HCT116 (cell line): Measurements from ENCODE around the gene TYMP. TPM values are rescaled to one million over a fixed set of nuclear protein-coding genes. Genes with fewer than 3 reads are reported as not detected.
"Not testable (repeated sequence)": the region's sequence is repeated elsewhere in the genome, so short reads cannot be mapped to it uniquely, and the experiment has no call there.

Source experiments
- ATAC-seq: fragments of 200-7000 bp; cut with Tn5 transposase; 2 replicates; pipeline ENCODE4 v1.9.1; 2020; ENCODE audit warnings: mild to moderate bottlenecking, moderate library complexity
- BruUV-seq: library from RNA; stranded (reverse); fragments of 400-500 nt; replicated peaks from 2 replicates; lab custom pipeline; 2021; lab: Mats Ljungman, UMichigan
- CTCF ChIA-PET: fragments of 300-600 bp; sonication (Branson Sonifier 250); formaldehyde crosslinking; loops from one replicate; lab custom pipeline; 2021; ENCODE audit warnings: antibody characterized with exemption; lab: Charles Lee
- POLR2A ChIA-PET: fragments of 300-600, 350-600 bp; sonication (Branson Sonifier 250); formaldehyde crosslinking; loops from one replicate; lab custom pipeline; 2021; ENCODE audit warnings: antibody characterized with exemption; lab: Charles Lee
- RAD21 ChIA-PET, 2 experiments: fragments of 300-600 bp; sonication (Branson Sonifier 250); formaldehyde crosslinking; loops; one replicate each; lab custom pipeline; 2023; ENCODE audit warnings: low total read pairs in 2 of 2; ENCODE audit not compliant: uncharacterized antibody in 2 of 2, unreplicated experiment in 2 of 2, low non-redundant PET in 1 of 2; lab: Charles Lee
- DNase-seq: peaks from one replicate; pipeline ENCODE4 v3.0.0-alpha.2; 2010; ENCODE audit warnings: low read depth, low spot score
- H2AFZ ChIP-seq: fragments of 200-600 bp; shearing (Covaris generic), sonication (generic); 2 replicates; pipeline ENCODE4 v1.6.1; 2017; ENCODE audit warnings: low read depth, mixed run types, mixed read lengths, antibody characterized with exemption, low read length; ENCODE audit not compliant: poor library complexity, severe bottlenecking
- H3K27ac ChIP-seq: 2 replicates; pipeline ENCODE4 v1.5.1; 2012; ENCODE audit warnings: low read depth, low read length
- H3K27me3 ChIP-seq: fragments of 200-600 bp; sonication (generic); 2 replicates; pipeline ENCODE4 v1.6.1; 2016; ENCODE audit warnings: mixed run types, low read length, mixed read lengths; ENCODE audit not compliant: insufficient read depth
- H3K36me3 ChIP-seq, 2 experiments: fragments of 200-500 bp in 1 of 2; fragments of 200-600 bp in 1 of 2; sonication (Bioruptor generic) in 1 of 2; sonication (generic) in 1 of 2; 2 replicates each; pipeline versions ENCODE4 v1.5.1 to v1.6.1; 2014 to 2016; ENCODE audit warnings: low read length in 2 of 2, inconsistent platforms in 1 of 2, mixed read lengths in 1 of 2, mixed run types in 1 of 2; ENCODE audit not compliant: insufficient read depth in 2 of 2, control insufficient read depth in 1 of 2
- H3K4me1 ChIP-seq, 2 experiments: fragments of 200-600 bp in 1 of 2; sonication (generic) in 1 of 2; 2 replicates each; pipeline versions ENCODE4 v1.5.1 to v1.6.1; 2012 to 2017; ENCODE audit warnings: low read length in 2 of 2, inconsistent platforms in 1 of 2, mild to moderate bottlenecking in 1 of 2, mixed read lengths in 1 of 2, mixed run types in 1 of 2, moderate library complexity in 1 of 2; ENCODE audit not compliant: insufficient read depth in 2 of 2, control insufficient read depth in 1 of 2
- H3K4me2 ChIP-seq: fragments of 200-600 bp; sonication (generic); 2 replicates; pipeline ENCODE4 v1.6.1; 2017; ENCODE audit warnings: mixed run types, low read length, mixed read lengths
- H3K4me3 ChIP-seq, 2 experiments: fragments of 200-600 bp in 1 of 2; sonication (generic) in 1 of 2; replicated peaks in 1 of 2; 2 replicates each; pipeline ENCODE4 v1.5.1; 2011 to 2016; ENCODE audit warnings: low read length in 2 of 2, control low read depth in 1 of 2, low read depth in 1 of 2, mild to moderate bottlenecking in 1 of 2, mixed read lengths in 1 of 2, mixed run types in 1 of 2
- H3K79me2 ChIP-seq: fragments of 200-600 bp; sonication (generic); 2 replicates; pipeline ENCODE4 v1.6.1; 2017; ENCODE audit warnings: mild to moderate bottlenecking, mixed run types, low read length, moderate library complexity, mixed read lengths; ENCODE audit not compliant: insufficient read depth
- H3K9ac ChIP-seq: fragments of 200-600 bp; sonication (generic); 2 replicates; pipeline ENCODE4 v1.6.1; 2016; ENCODE audit warnings: low read length, mixed read lengths
- H3K9me2 ChIP-seq: fragments of 200-600 bp; sonication (generic), shearing (Covaris generic); 2 replicates; pipeline ENCODE4 v1.6.1; 2017; ENCODE audit warnings: mixed run types, mild to moderate bottlenecking, moderate library complexity; ENCODE audit not compliant: insufficient read depth
- H3K9me3 ChIP-seq, 2 experiments: fragments of 200-500 bp in 1 of 2; fragments of 200-600 bp in 1 of 2; sonication (Bioruptor generic) in 1 of 2; sonication (generic) in 1 of 2; 2 replicates each; pipeline ENCODE4 v1.6.1; 2014 to 2017; ENCODE audit warnings: low read length in 2 of 2, mixed read lengths in 2 of 2, inconsistent platforms in 1 of 2, low read depth in 1 of 2, mild to moderate bottlenecking in 1 of 2, mixed run types in 1 of 2, moderate library complexity in 1 of 2; ENCODE audit not compliant: control insufficient read depth in 1 of 2, insufficient read depth in 1 of 2
- H4K20me1 ChIP-seq: fragments of 200-600 bp; sonication (generic), shearing (Covaris generic); 2 replicates; pipeline ENCODE4 v1.6.1; 2017; ENCODE audit warnings: mixed run types, mild to moderate bottlenecking, moderate library complexity; ENCODE audit not compliant: insufficient read depth
- EGR1 ChIP-seq: IDR thresholded peaks from 2 replicates; pipeline ENCODE4 v1.6.1; 2012; ENCODE audit warnings: low read depth
- SRF ChIP-seq: IDR thresholded peaks from 2 replicates; pipeline ENCODE4 v1.6.1; 2012; ENCODE audit warnings: low read depth
- TCF7L2 ChIP-seq: IDR thresholded peaks from 2 replicates; pipeline ENCODE4 v1.7.0; 2011; ENCODE audit warnings: borderline replicate concordance, inconsistent platforms; ENCODE audit not compliant: insufficient read depth, insufficient read length; ENCODE audit errors: extremely low read depth
- ZNF274 ChIP-seq: fragments of 200-500 bp; sonication (Bioruptor generic); IDR thresholded peaks from 2 replicates; pipeline ENCODE4 v1.6.1; 2014; ENCODE audit warnings: mild to moderate bottlenecking, low read depth, low read length, inconsistent platforms
- intact Hi-C: fragments of 100-400 bp; cut with micrococcal nuclease; formaldehyde crosslinking; loops from 2 replicates; pipeline ENCODE4 v1.10.0; 2022
- total RNA-seq: library from RNA; stranded (reverse); gene quantifications from one replicate; pipeline ENCODE4 v1.2.1, GENCODE V29; 2021; ENCODE audit not compliant: unreplicated experiment
- TF ChIP-seq, protein P1 (sequence below): IDR thresholded peaks from 2 replicates; pipeline ENCODE4 v1.6.1; 2012; ENCODE audit warnings: low read depth

Gene TYMP
- total RNA-seq, 1 experiment from 2014 or later = 43.2 TPM

- H3K4me2 ChIP-seq = no peak overlapping the region
- no peaks in the 10 kb centered on the region for H3K27me3 ChIP-seq
- no peak overlapping the region for H3K9ac ChIP-seq
- no peak overlapping the region for H3K27ac ChIP-seq
- no peak overlapping the region for H2AFZ ChIP-seq
- ChIA-PET POLR2A (interaction anchor here (2.3 kb wide), 1 partner anchor 10 kb away, joined by 7 read pairs; the partner anchor contains the start of gene KLHDC7B), RAD21 (no interaction called here), CTCF (interaction anchor here (1.0 kb wide), 1 partner anchor 10 kb away, joined by 3 read pairs; the partner anchor contains the start of gene KLHDC7B)
- H3K4me3 ChIP-seq = no peak overlapping the region
- TF ChIP-seq, protein P1, sequence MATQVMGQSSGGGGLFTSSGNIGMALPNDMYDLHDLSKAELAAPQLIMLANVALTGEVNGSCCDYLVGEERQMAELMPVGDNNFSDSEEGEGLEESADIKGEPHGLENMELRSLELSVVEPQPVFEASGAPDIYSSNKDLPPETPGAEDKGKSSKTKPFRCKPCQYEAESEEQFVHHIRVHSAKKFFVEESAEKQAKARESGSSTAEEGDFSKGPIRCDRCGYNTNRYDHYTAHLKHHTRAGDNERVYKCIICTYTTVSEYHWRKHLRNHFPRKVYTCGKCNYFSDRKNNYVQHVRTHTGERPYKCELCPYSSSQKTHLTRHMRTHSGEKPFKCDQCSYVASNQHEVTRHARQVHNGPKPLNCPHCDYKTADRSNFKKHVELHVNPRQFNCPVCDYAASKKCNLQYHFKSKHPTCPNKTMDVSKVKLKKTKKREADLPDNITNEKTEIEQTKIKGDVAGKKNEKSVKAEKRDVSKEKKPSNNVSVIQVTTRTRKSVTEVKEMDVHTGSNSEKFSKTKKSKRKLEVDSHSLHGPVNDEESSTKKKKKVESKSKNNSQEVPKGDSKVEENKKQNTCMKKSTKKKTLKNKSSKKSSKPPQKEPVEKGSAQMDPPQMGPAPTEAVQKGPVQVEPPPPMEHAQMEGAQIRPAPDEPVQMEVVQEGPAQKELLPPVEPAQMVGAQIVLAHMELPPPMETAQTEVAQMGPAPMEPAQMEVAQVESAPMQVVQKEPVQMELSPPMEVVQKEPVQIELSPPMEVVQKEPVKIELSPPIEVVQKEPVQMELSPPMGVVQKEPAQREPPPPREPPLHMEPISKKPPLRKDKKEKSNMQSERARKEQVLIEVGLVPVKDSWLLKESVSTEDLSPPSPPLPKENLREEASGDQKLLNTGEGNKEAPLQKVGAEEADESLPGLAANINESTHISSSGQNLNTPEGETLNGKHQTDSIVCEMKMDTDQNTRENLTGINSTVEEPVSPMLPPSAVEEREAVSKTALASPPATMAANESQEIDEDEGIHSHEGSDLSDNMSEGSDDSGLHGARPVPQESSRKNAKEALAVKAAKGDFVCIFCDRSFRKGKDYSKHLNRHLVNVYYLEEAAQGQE = no peak
- TF ChIP-seq ZNF274 (no peak), SRF (no peak), TCF7L2 (no peak), EGR1 (no peak)
- no TSS peak for BruUV-seq
- no peaks in the 10 kb centered on the region for H3K79me2 ChIP-seq
- H4K20me1 ChIP-seq = no peaks in the 10 kb centered on the region
- no peaks in the 10 kb centered on the region for H3K9me2 ChIP-seq
- ATAC-seq (no peak), DNase-seq (no peak)
- peaks cover 3 to 41% of the 10 kb centered on the region in 2 experiments; a peak in 3 of 4 replicates for H3K4me1 ChIP-seq
- intact Hi-C loops = no loop called here
- H3K36me3 ChIP-seq = no peaks in the 10 kb centered on the region
- no peaks in the 10 kb centered on the region for H3K9me3 ChIP-seq
Observed at GRCh38 chr22:50535113-50535512, 5.3 kb upstream of the TYMP start.

- H4K20me1 ChIP-seq, CTCF ChIA-PET: not testable (repeated sequence)
Observed at GRCh38 chr22:50533856-50534711, 4.3 kb upstream of the TYMP start.

More at GRCh38 chr22:50533856-50534711, 4.3 kb upstream of the TYMP start:
- RAD21 ChIA-PET, H3K4me2 ChIP-seq, H3K4me3 ChIP-seq, H3K9me3 ChIP-seq, DNase-seq, H3K79me2 ChIP-seq, H3K27me3 ChIP-seq, H3K9me2 ChIP-seq, ATAC-seq, H3K36me3 ChIP-seq, H3K9ac ChIP-seq, H3K27ac ChIP-seq, H2AFZ ChIP-seq, BruUV-seq: not testable (repeated sequence)
- intact Hi-C loops = loop anchor here (5.0 kb wide), 1 partner anchor 88 kb away; no protein-coding TSS in a partner anchor
- POLR2A ChIA-PET = interaction anchor here (2.3 kb wide), 1 partner anchor 11 kb away, joined by 7 read pairs; the partner anchor contains the start of gene KLHDC7B
- peaks cover 3 to 41% of the 10 kb centered on the region in 2 experiments; a peak in 3 of 4 replicates for H3K4me1 ChIP-seq
